GM18502 (cell line): ENCODE results near the gene EIF1AD.

ENCODE experiments used
- ATAC-seq: cut with Tn5 transposase; IDR thresholded peaks from one replicate; pipeline ENCODE4 v1.9.1; 2021; ENCODE audit warnings: mild to moderate bottlenecking; ENCODE audit not compliant: unreplicated experiment, poor library complexity

EIF1AD gene

GRCh38 chr11:66006134-66006890 is 4.4 kb upstream of the EIF1AD start:
- no peak for ATAC-seq

GRCh38 chr11:66004186-66004585 is 2.2 kb upstream of the EIF1AD start:
- ATAC-seq = no peak

DNA sequence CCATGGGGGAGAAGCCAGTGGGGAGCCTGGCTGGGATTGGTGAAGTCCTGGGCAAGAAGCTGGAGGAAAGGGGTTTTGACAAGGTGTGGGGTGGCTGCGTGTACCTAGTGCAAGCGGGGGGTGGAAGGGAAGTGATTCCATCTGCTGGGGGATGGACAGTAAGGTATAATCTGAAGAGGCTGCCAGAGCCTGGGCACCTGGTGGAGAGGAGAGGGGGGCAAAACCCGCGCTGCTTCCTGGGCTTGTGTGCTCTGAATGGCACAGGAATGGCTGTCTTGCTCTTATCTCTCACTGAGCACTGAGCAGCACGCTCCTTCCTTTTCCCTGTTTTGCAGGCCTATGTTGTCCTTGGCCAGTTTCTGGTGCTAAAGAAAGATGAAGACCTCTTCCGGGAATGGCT is 1.3 kb upstream of the EIF1AD start:
- no peak for ATAC-seq

DNA sequence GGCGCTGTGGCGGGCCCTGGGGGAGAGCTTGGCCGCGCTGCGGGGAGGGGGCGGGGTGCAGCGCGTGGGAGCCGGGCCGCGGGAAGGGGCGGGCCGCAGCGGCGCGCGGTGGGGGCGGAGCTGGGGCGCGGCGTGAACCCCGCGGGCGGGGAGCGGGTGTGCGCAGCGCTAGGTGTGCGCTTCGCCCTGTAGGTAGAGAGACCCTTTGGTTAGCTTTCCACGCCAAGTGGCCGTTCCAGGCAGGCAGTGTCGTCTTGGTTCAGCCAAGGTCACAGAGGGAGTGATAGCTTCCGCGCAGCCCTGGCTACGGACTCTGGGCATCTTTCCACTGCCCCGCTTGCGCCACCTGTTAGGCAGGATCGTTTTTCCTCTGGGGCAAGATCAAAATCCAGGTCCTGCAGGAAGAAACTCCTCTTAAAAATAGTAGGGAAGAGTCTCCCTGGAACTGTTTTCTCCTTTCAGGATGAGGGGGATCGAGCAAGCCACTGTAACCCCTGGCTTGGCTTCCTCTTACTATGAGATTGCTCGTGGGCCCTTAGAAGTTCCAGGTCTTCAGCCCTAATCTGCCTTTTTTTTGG is 780 bp upstream of the EIF1AD start:
- ATAC-seq = peak; percentile 42

DNA sequence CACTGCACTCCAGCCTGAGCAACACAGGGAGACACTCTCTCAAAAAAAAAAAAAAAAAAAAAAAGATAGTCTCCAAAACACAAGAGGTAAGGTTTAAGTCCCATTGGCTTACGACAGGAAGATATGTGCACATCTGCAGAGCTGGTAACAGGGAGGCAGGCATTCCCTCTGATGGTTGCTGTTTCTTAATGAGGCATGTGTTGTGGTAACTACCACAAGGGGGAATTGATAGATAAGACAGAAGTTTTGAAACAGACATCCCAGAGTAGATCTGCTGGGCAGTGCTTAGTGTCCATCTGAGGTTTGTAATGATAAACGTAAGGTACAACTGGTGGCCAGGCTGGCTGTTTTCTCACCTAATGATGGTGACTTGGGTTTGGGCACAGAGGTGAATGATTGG is 4.7 kb downstream of the EIF1AD start:
- no peak for ATAC-seq

DNA sequence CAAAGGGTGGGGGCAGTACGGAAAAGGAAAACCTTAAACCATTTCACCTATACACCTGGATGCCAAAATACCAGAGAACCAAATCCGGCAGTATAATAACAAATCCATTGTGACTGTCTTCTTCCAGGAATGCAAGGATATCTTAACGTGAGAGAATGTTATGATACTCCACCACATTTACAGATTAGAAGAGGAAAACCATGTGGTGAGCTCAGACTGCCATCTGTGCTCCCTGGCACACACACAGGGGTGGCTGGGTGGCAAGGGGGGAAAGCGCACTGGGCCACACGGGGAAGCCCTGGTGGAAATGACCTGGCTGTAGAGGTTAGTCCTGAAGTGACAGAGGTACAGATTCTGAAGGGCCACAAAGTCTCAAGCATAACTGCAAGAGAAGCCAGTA is 9.9 kb downstream of the EIF1AD start:
- ATAC-seq = no peak

- ATAC-seq = peak; percentile 88
Measured at GRCh38 chr11:65988791-65989592, 13.0 kb downstream of the EIF1AD start.

DNA sequence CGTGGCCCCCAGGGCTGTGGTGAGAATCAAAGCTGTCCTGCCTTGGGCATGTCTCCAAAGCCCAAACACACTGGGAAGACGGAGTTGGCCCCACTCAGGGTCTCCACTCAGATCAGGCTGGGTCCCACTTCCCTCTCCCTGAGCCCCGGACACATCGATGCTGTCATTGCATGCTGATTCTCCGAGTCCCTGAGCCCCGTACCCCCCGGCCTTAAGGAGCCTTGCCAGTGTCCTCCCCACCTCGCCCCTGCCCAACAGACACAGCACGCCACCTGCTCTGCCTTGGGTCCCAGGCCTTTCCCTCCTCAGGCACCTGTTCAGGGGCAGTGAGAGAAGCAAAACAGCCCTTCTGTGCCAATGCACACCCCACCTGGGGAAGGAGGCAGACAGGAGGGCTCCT is 14.6 kb downstream of the EIF1AD start:
- no peak for ATAC-seq

GRCh38 chr11:65983589-65983987 is 18.4 kb downstream of the EIF1AD start:
- no peak for ATAC-seq

GRCh38 chr11:65982824-65983588 is 19.0 kb downstream of the EIF1AD start:
- ATAC-seq = no peak

DNA sequence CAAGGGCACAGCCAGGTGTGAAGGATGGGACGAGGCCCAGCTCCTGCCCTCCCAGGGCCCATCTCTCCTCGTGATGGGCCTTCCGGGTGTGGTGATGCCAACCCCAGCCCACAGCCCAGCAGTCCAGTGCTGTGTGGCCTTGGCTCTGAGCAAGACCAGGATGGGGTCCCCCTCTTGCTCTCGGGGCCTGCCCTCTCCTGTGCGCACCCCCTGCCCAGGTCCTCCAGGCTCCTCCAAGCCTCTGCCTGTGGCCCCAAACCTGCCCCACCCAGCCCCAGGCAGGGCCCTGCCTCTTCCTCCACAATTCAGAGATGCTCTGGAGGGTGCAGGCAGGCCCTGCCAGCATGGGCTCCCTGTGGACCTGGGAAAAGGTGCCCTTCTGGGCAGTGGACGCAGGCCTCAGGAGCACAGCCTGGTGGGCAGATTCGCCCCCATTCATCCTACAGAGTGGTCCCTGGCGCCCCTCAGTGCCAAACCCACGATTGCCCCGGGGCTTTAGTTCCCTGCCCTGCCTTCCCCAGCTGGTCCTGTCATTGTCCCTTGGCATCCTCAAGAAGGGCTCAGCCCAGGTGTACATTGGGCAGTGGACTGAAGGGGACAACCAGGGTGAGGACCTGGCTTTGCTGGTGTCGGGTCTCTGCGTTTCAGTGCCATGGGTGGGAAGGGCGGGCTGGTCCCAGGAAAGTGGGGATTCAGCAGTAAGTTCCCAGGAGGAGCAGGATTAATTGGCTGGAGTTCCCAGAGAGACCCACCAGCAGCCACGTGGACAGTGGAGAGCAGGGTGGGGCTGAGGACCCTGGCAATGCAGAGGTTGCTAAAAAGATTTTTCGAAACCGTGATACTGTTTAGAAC is 19.8 kb downstream of the EIF1AD start:
- no peak for ATAC-seq

DNA sequence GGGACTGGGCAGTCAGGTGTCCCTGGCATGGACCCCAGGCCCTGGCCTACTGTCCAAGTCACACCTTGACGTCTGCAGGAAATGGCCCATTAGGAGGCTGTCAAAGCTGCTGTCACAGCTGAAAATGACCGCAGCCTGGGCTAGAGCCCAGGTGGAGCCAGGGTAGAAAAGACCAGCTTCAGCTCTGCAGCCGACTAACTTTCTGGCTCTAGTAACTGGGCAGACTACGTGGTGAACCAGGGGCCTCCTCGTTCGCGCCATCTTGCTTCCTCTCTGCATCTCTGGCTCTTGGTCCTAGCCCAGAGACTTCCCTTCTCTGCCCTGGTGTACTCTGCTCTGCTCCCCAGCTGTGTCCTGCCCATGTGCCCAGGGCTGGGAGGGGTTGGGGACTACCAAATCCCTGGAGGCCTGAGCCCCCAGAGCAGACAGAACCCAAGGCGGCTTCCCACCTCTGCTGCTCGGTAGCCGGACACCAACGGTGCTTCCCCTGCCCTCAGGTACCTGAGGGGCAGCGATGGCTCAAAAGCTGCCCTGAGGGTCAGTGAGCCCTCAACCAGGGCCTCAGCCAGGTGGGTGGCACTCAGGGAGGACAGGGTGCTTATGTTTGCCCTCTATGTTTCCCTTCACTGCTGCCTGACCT is 20.7 kb downstream of the EIF1AD start:
- no peak for ATAC-seq

GRCh38 chr11:65979261-65979759 is 22.6 kb downstream of the EIF1AD start:
- ATAC-seq = no peak

DNA sequence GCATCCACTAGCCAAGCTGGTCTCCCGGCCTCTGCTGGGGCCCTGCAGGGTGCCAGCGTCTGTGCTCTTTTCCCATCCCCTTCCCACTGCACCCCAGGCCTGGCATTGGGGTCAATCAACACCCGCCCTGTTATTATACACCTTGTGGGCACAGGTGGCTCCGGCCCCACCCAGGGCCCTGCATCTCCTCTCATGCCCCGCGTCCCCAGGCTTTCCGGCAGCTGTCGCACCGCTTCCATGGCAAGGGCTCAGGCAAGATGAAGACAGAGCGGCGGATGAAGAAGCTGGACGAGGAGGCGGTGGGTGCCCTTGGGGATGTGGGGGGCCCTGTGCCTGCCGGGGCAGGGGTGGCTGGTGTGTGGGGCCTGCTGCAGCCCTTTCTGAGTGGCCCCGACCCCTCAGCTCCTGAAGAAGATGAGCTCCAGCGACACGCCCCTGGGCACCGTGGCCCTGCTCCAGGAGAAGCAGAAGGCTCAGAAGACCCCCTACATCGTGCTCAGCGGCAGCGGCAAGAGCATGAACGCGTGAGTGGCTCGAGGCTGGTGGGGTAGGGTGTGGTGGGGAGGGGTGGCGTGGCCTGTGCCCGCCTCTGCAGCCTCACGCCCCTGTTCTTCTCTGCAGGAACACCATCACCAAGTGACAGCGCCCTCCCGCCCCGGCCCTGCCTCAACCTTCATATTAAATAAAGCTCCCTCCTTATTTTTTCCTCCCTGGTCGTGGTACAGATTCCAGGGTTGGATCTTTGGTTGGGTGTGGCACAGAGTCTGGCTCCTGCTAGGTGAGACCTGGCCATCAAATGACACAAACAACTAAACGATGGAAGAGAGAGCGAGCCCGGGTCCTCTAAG is 23.3 kb downstream of the EIF1AD start:
- ATAC-seq = no peak

DNA sequence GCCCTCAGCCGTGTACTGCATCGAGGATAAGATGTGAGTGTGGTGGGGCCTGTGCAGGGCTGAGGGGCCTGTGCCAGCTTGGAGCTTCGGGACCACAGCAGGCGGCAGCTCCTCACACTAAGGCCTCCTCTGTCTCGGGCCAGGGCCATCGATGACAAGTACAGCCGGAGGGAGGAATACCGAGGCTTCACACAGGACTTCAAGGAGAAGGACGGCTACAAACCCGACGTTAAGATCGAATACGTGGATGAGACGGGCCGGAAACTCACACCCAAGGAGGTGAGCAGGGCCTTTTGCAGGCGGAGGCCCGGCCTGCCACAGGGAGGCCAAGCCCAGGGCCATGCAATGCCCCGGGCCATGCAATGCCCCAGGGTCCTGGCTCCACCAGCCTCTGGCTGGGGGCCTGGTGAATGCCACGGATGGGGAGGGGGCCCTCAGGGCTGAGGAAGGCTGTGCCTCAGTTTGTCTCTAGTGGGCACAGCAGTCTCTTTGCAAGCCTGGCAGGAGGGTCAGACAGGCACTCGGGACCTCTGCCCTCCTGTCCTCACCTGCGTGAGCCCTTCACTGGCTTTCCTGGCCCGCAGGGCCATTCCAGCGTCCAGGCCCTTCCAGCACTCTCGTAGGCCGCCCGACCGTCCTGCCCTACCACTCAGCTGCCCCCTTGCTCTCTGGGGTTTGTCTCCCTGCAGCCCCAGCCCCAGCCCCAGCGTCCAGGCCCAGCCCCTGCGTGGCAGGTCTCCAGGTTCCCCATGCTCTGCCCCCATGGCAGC is 24.2 kb downstream of the EIF1AD start:
- ATAC-seq = no peak

DNA sequence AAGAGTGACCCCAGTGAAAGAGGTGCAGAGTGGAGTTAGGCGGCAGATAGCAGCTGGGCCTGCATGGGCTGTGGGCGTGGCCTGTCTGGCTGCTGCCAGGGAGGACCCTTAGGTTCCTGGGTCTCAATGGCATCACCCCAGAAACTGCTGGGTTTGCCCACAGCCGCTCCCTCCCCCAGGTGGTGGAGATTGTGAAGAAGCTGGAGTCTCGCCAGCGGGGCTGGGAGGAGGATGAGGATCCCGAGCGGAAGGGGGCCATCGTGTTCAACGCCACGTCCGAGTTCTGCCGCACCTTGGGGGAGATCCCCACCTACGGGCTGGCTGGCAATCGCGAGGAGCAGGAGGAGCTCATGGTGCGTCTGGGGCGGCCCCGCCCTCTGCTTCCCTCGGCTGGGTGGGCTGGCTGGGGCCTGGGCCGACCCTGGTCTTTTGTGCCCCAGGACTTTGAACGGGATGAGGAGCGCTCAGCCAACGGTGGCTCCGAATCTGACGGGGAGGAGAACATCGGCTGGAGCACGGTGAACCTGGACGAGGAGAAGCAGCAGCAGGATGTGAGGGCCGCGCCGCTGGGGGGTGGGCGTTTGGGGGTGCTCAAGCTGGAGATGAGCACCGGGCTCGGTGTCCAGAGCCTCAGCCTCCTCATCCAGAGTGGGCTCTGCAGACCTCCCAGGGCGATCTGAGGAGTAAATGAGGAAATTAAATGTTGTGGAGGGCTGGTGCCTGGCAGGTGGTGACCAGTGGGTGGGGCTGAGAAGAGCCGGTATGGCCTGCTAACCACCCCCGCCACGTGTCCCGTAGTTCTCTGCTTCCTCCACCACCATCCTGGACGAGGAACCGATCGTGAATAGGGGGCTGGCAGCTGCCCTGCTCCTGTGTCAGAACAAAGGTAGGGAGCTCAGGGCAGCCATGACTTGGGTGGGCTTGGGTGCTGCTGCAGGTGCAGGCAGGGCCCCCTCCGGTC is 25.5 kb downstream of the EIF1AD start:
- no peak for ATAC-seq
